GM21529 (cell line): ENCODE data around the gene SMARCB1.
A peak's percentile ranks its signal among the peaks of the same experiment; 100 is the strongest.
"Not testable (repeated sequence)": the region's sequence is repeated elsewhere in the genome, so short reads cannot be mapped to it uniquely, and the experiment has no call there.

Experiments
- ATAC-seq: cut with Tn5 transposase; IDR thresholded peaks from one replicate; pipeline ENCODE4 v1.9.1; 2021; ENCODE audit not compliant: unreplicated experiment

SMARCB1 gene

GRCh38 chr22:23841736-23842445, 55.1 kb downstream of the SMARCB1 start:
- no peak for ATAC-seq

DNA sequence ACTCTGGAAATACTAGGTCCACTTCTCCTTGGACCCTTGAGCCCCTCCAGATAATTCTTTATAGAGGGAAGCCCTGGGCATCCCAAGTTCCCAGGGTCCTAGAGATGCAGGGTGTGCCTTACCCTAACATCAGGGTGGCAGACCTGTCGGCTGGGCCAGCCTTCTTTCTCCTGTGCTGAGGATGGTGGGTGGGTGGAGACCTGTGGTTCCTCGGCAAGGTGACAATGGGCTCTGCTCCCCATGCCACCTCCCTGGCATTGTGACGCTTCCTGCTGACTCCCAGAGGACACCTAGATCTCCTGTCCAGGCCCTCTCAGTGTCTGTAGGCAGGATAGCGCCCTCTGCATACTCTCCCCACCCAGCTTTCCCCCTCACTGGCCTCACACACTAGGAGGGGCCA, 55.8 kb downstream of the SMARCB1 start:
- ATAC-seq: no peak

GRCh38 chr22:23844739-23845202, 58.0 kb downstream of the SMARCB1 start:
- ATAC-seq: peak; percentile 5

DNA sequence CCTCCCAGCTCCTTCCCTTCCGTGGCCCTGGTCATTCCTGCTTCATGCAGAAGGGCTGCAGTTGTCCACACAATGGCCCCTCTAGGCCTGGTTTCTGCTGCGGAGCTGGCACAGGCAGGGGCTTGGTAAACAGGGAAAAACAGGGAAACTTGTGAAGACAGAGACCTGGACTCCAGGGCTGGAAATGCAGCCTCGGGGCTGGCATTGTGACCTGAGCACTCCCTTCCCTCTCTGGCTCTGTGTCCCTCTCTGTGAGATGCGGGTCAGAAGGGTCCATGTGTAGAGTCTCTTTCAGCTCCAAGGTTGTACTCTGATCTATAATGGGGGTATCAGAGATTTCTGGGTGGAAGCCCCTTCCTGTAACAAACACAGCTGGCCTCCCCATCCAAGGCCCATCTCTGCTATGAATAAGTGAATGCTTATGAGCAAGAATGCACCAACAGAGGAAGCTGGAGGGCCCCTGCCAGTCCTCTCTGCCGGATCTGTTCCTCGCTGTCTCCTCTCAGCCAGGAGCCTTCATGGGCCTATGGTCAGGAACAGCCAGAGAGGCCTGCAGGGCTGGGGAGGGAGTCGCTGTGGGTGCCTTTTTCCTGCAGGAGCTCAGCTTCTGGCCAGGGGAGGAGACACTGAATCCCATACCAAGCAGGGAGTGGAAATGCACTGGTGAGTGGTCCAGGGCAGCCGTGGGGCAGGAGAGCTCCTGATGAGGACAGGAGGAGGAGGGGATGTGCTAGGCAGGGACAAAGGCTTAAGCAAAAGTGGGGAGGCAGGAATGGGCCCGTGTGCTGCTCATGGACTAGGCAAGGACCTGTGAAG, 58.7 kb downstream of the SMARCB1 start:
- no peak for ATAC-seq

- ATAC-seq: no peak
These were observed 59.3 kb downstream of the SMARCB1 start for GRCh38 chr22:23846081-23846469.

DNA sequence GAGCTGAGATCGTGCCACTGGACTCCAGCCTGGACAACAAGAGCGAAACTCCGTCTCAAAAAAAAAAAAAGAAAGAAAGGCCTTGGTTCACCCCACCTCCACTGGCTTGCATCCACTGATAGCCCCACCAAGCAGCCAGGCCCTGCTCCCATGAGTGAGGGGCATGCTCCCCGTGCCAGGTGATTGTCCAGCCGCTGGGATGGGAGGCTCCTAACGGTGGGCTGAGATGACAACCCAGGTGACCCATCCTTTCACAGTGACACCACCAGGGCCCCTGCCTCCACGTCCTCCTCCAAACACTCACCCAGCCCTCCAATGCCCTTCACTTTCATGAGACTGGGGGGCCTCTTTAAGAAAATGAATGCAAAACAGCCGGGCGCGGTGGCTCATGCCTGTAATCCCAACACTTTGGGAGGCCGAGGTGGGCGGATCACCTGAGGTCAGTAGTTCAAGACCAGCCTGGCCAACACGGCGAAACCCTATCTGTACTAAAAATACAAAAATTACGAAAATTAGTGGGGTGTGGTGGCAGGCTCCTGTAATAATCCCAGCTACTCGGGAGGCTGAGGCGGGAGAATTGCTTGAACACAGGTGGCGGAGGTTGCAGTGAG, 60.6 kb downstream of the SMARCB1 start:
- ATAC-seq: no peak

DNA sequence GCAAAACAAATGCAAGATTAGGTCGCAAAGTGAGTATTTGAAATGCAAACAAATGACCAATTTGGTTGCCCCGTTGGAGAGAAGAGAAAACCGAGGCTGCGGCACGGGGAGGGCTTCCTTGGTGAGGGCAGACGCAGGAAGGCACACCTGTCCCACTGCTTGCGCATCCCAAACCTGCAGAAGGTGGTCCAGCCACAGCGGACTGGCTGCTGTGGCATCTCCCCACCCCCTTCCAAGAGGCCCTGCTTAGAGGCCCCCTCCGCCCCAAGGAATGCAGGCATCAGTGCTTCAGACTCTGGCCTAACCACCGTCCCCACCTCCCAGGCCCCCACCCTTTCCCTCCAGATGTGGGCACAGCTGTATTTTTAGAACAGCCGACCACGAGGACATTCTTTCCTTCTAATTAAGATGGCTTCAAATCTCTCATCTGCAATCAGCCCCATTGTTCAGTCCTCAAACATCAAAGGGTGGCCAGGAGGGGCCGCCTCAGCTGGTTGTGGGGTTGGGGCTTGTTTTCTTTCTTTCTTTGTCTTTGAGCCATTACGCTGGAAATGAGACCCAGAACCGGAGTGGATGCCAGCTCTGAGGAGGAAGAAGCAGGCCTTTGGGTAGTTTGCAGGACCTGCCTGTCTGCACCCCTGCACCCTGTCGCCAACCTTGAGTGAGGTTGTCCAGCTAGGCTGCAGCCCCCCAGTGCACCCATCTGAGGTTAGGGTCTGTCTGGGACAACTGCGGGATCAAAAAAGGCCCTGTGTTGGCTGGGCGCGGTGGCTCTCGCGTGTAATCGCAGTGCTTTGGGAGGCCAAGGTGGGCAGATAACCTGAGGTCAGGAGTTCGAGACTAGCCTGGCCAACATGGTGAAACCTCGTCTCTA, 61.5 kb downstream of the SMARCB1 start:
- no peak for ATAC-seq

DNA sequence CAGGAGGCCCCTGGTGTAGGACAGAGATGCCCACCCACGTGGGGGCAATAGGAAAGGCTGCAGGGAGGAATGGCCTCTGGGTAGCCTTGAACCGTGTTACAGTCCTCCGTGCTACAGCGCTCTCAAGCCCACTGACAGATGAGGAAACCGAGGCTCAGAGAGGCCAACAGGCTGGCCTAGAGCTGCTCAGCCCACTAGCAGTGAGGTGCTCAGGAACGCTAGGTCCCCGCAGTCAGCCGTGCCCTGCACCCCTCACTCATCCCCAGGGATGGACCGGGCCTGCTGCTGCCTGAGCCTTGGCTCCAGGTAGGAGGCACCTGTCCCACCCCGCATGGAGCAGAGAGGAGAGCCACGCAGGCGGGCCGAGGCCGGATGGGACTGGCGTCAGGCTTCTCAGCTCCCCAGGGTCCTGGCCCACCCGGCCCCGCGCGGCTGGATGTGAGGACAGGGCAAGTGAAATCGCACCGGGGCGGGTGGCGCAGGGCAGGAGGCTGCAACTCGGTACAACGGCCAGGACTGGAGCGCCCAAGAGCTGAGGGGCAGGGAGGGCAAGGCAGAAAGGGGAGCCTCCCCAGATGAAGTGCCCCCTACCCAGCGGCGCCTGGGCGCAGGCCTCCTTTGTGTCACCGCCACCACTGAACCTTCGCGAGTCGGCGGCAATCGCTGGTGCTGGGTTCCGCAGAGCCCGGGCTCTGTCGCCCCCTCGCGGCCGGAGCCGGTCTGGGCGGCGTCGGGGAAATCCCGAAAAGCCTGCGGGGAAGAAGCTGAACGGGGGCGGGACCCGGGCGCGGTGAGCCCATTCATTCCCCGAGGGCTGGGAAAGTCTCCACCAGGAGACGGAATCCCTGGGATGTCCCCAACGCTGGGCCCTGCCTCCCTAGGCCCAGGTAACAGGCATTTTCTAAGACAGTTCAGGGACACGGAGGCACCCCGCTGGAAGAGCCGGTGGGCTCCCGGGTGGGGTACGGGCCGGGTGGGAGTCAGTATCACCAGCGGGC, 62.5 kb downstream of the SMARCB1 start:
- ATAC-seq: no peak

DNA sequence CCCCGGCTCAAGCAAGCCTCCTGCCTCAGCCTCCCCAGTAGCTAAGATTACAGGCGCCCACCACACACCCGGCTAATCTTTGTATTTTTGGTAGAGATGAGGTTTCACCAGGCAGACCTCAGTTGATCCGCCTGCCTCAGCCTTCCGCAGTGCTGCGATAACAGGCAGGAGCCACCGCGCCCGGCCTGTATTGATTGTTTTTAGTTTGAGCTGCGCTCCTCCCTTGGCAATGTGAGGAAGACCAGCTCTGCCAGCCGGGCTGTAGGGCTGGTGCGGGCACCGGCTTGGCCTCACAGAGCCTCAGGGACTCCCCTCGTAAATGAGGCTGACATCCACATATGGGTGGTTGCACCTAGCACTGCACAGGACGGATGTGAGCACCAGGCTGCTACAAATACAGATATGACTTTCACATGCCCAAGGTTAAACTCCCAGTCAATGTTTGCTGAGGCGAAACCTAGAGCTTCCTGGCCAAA, 63.4 kb downstream of the SMARCB1 start:
- peak; percentile 53 for ATAC-seq

GRCh38 chr22:23856721-23857605, 70.2 kb downstream of the SMARCB1 start:
- peak; percentile 43 for ATAC-seq

GRCh38 chr22:23857606-23858483, 71.1 kb downstream of the SMARCB1 start, which contains the start of gene SLC2A11:
TSS of gene SLC2A11 (plus strand) at chr22:23857875. CDS start at chr22:23858000, 125 bp downstream.
- peak; percentile 91 for ATAC-seq

- ATAC-seq: no peak
These were observed 71.7 kb downstream of the SMARCB1 start for GRCh38 chr22:23858484-23858815.

DNA sequence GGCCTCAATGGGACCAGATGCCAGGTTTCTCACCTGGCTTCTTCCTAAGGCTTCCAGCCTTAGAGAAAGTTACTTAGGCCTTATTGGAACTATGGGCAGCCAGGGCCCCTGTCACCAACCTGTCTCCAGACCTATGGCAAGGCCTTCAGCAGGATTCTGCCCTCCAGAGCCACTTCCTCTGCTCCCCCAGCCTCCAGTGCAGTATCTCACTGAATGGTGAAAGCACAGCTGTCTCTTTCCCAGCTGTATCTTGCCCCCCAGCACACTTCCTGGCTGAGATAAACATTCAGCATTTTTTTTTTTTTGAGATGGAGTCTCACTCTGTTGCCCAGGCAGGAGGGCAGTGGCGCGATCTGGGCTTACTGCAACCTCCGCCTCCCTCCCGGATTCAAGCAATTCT, 72.4 kb downstream of the SMARCB1 start:
- no peak for ATAC-seq

DNA sequence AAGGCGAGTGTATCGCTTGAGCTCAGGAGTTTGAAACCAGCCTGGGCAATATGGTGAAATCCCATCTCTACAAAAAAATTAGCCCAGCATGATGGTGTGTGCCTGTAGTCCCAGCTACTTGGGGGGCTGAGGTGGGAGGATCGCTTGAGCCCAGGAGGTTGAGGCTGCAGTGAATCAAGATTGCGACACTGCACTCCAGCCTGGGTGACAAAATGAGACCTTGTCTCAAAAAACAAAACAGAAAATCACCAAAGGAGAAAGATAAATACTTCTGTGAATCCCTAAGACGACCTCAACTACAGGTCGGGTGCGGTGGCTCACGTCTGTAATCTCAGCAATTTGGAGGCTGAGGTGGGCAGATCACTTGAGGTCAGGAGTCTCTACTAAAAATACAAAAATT, 73.4 kb downstream of the SMARCB1 start:
- not testable (repeated sequence) for ATAC-seq

- no peak for ATAC-seq
These were observed 75.3 kb downstream of the SMARCB1 start for GRCh38 chr22:23862103-23862502.

- not testable (repeated sequence) for ATAC-seq
These were observed 77.9 kb downstream of the SMARCB1 start for GRCh38 chr22:23864499-23865154.

DNA sequence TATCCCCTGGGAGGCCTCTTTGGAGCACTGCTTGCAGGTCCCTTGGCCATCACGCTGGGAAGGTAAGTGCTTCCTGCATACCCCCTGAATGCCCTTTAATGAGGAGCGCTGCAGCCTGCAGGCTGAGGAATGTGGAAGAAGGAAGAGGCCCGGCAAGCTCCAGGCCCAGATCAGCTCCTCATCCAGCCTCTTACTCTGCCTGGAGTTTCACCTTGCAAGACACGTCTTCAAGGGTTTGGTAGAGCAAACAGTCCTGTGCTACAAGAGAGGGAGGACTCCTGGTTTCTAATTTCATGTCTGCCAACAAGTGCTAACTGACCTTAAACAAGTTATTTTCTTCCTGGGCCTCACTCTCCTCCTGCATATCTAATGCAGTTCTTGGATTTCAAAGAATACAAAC, 81.8 kb downstream of the SMARCB1 start:
- no peak for ATAC-seq
